Smooth muscle cell (in vitro differentiated cells): ENCODE measurements around the gene FRMD3. TPM values are rescaled to one million over a fixed set of nuclear protein-coding genes. Genes with fewer than 3 reads are reported as not detected.

Experiments
- DNase-seq: peaks from one replicate; lab custom pipeline; 2025; ENCODE audit not compliant: unreplicated experiment; lab: John Stamatoyannopoulos, UW
- H2AFZ ChIP-seq: fragments of 200-600 bp; sonication (generic); 2 replicates; pipeline ENCODE4 v1.6.0; 2016; ENCODE audit warnings: antibody characterized with exemption, low read depth, mild to moderate bottlenecking
- H3F3A ChIP-seq: fragments of 200-600 bp; sonication (generic); 2 replicates; pipeline ENCODE4 v1.6.0; 2017; ENCODE audit warnings: antibody characterized with exemption, low read depth
- H3K27ac ChIP-seq: fragments of 200-600 bp; sonication (generic); 2 replicates; pipeline ENCODE4 v1.5.1; 2016; ENCODE audit warnings: low read depth, mild to moderate bottlenecking
- H3K27me3 ChIP-seq: fragments of 200-600 bp; sonication (generic); 2 replicates; pipeline ENCODE4 v1.6.1; 2016; ENCODE audit warnings: low read depth, mild to moderate bottlenecking
- H3K36me3 ChIP-seq: fragments of 200-600 bp; sonication (generic); 2 replicates; pipeline ENCODE4 v1.5.1; 2016; ENCODE audit warnings: low read depth
- H3K4me1 ChIP-seq: fragments of 200-600 bp; sonication (generic); 2 replicates; pipeline ENCODE4 v1.5.1; 2016; ENCODE audit warnings: low read depth
- H3K4me2 ChIP-seq: fragments of 200-600 bp; sonication (generic); 2 replicates; pipeline ENCODE4 v1.6.0; 2016; ENCODE audit warnings: mild to moderate bottlenecking
- H3K4me3 ChIP-seq: fragments of 200-600 bp; sonication (generic); 2 replicates; pipeline ENCODE4 v1.5.1; 2016; ENCODE audit warnings: mild to moderate bottlenecking
- H3K79me2 ChIP-seq: fragments of 200-600 bp; sonication (generic); 2 replicates; pipeline ENCODE4 v1.6.0; 2016; ENCODE audit warnings: low read depth, mild to moderate bottlenecking
- H3K9ac ChIP-seq: fragments of 200-600 bp; sonication (generic); 2 replicates; pipeline ENCODE4 v1.6.0; 2016; ENCODE audit warnings: low read depth
- H3K9me3 ChIP-seq: fragments of 200-600 bp; sonication (generic); replicated peaks from 2 replicates; pipeline ENCODE4 v1.5.1; 2016; ENCODE audit warnings: low read depth
- H4K20me1 ChIP-seq: fragments of 200-600 bp; sonication (generic); 2 replicates; pipeline ENCODE4 v1.6.0; 2016; ENCODE audit warnings: low read depth
- CTCF ChIP-seq: fragments of 200-600 bp; sonication (generic); IDR thresholded peaks from 2 replicates; pipeline ENCODE4 v1.5.1; 2017; ENCODE audit warnings: borderline replicate concordance, mild to moderate bottlenecking, antibody characterized with exemption; ENCODE audit not compliant: insufficient read depth, poor library complexity, severe bottlenecking
- WGBS: methylation state at CpG from one replicate; pipeline ENCODE4 v1.1.7; 2016; ENCODE audit warnings: low lambda C conversion rate; 5-methylcytosine and 5-hydroxymethylcytosine counted together
- polyA plus RNA-seq: library from polyadenylated mRNA; unstranded; fragments of >200 nt; fragmentation: Nextera tagmentation; extraction: Ambion mirVana; gene quantifications from 2 replicates; pipeline ENCODE4 v1.2.1, GENCODE V29; 2016
- total RNA-seq: library from RNA; depleted of rRNA; stranded (reverse); fragments of >200 nt; gene quantifications from 2 replicates; pipeline ENCODE4 v1.2.3, GENCODE V29; 2014

Gene FRMD3
- total and polyA plus RNA-seq, 2 experiments from 2014 or later = 0.72 to 2.8 TPM

- 92% methylated on average over 8 of the region's 8 CpGs for WGBS
Observed at GRCh38 chr9:83447351-83447750, 90.8 kb downstream of the FRMD3 start.

GRCh38 chr9:83445703-83446265 lies 92.4 kb downstream of the FRMD3 start:
- WGBS = 92% methylated on average over 6 of the region's 6 CpGs
- Histone ChIP-seq H3K9me3 (no peaks in the 10 kb centered on the region), H3K27ac (no peak overlapping the region)

More at GRCh38 chr9:83447351-83447750, 90.8 kb downstream of the FRMD3 start:
- no peak for DNase-seq
- H3K27ac ChIP-seq = no peak overlapping the region
- H3K4me1 ChIP-seq = no peaks in the 10 kb centered on the region
- H3K36me3 ChIP-seq = no peaks in the 10 kb centered on the region
- H4K20me1 ChIP-seq = no peaks in the 10 kb centered on the region
- no peaks in the 10 kb centered on the region for H3K27me3 ChIP-seq
- no peak overlapping the region for H3K9ac ChIP-seq
- H3F3A ChIP-seq = no peaks in the 10 kb centered on the region
- H3K9me3 ChIP-seq = no peaks in the 10 kb centered on the region
- H3K4me3 ChIP-seq = no peak overlapping the region
- no peak overlapping the region for H3K4me2 ChIP-seq
- no peaks in the 10 kb centered on the region for H3K79me2 ChIP-seq
- no peak for TF ChIP-seq CTCF
- no peak overlapping the region for H2AFZ ChIP-seq

GRCh38 chr9:83444110-83444509 lies 94.1 kb downstream of the FRMD3 start:
- no peak for TF ChIP-seq CTCF
- no peaks in the 10 kb centered on the region for H3K4me1 ChIP-seq
- no peaks in the 10 kb centered on the region for H3K9me3 ChIP-seq
- H3F3A ChIP-seq = no peaks in the 10 kb centered on the region
- no peaks in the 10 kb centered on the region for H3K79me2 ChIP-seq
- no peak overlapping the region for H3K27ac ChIP-seq
- H3K9ac ChIP-seq = no peak overlapping the region
- no peak overlapping the region for H2AFZ ChIP-seq
- 88% methylated on average over 4 of the region's 4 CpGs for WGBS
- H4K20me1 ChIP-seq = no peaks in the 10 kb centered on the region
- no peaks in the 10 kb centered on the region for H3K36me3 ChIP-seq
- H3K4me3 ChIP-seq = no peak overlapping the region
- no peak for DNase-seq
- H3K27me3 ChIP-seq = no peaks in the 10 kb centered on the region
- no peak overlapping the region for H3K4me2 ChIP-seq

More at GRCh38 chr9:83445703-83446265, 92.4 kb downstream of the FRMD3 start:
- Histone ChIP-seq H3K36me3 (no peaks in the 10 kb centered on the region), H2AFZ (no peak overlapping the region), H3K79me2 (no peaks in the 10 kb centered on the region), H4K20me1 (no peaks in the 10 kb centered on the region), H3F3A (no peaks in the 10 kb centered on the region), H3K4me2 (no peak overlapping the region), H3K4me1 (no peaks in the 10 kb centered on the region), H3K4me3 (no peak overlapping the region), H3K9ac (no peak overlapping the region), H3K27me3 (no peaks in the 10 kb centered on the region)
- TF ChIP-seq CTCF = no peak
- DNase-seq = no peak

- Histone ChIP-seq H3K79me2 (no peaks in the 10 kb centered on the region), H3K4me3 (no peak overlapping the region), H3F3A (no peaks in the 10 kb centered on the region), H3K4me1 (no peaks in the 10 kb centered on the region), H3K4me2 (no peak overlapping the region), H4K20me1 (no peaks in the 10 kb centered on the region), H3K9me3 (no peaks in the 10 kb centered on the region), H3K36me3 (no peaks in the 10 kb centered on the region), H3K9ac (no peak overlapping the region), H2AFZ (no peak overlapping the region), H3K27me3 (no peaks in the 10 kb centered on the region), H3K27ac (no peak overlapping the region)
- DNase-seq = no peak
- no peak for TF ChIP-seq CTCF
- 83% methylated on average over 3 of the region's 3 CpGs for WGBS
Observed at GRCh38 chr9:83441390-83441789, 96.8 kb downstream of the FRMD3 start.
